Measurements from ENCODE around the gene TRIM14.
"Not testable (repeated sequence)": the region's sequence is repeated elsewhere in the genome, so short reads cannot be mapped to it uniquely, and the experiment has no call there.

Gene TRIM14

GRCh38 chr9:98124637-98125426, 5.8 kb upstream of the TRIM14 start:
- H3K4me3 ChIP-seq (ENCODE audit: low read length) = no peak overlapping the region
- DNase-seq (ENCODE audit: low read depth) = no peak
- TF ChIP-seq CTCF (conservative IDR thresholded peaks at IDR 0.05; ENCODE audit: low read length) = no peak

- DNase-seq (ENCODE audit: low read depth); H3K4me3 ChIP-seq (ENCODE audit: low read length): not testable (repeated sequence)
These were observed 5.1 kb upstream of the TRIM14 start for GRCh38 chr9:98124091-98124490.

- no peak for TF ChIP-seq CTCF (conservative IDR thresholded peaks at IDR 0.05; ENCODE audit: low read length)
- DNase-seq (ENCODE audit: low read depth) = peak; percentile 8
These were observed 2.0 kb upstream of the TRIM14 start for GRCh38 chr9:98121058-98121457.

GRCh38 chr9:98120476-98120875, 1.5 kb upstream of the TRIM14 start:
- no peak for TF ChIP-seq CTCF (conservative IDR thresholded peaks at IDR 0.05; ENCODE audit: low read length)
- DNase-seq (ENCODE audit: low read depth) = no peak
- H3K4me3 ChIP-seq (ENCODE audit: low read length) = no peak overlapping the region

More at GRCh38 chr9:98121058-98121457, 2.0 kb upstream of the TRIM14 start:
- H3K4me3 ChIP-seq (ENCODE audit: low read length) = no peak overlapping the region

GRCh38 chr9:98117984-98118639, 910 bp downstream of the TRIM14 start:
- peak; percentile 21 for DNase-seq (ENCODE audit: low read depth)
- TF ChIP-seq CTCF (conservative IDR thresholded peaks at IDR 0.05; ENCODE audit: low read length) = peak; percentile 29

GRCh38 chr9:98117097-98117496, 1.9 kb downstream of the TRIM14 start:
- not testable (repeated sequence) for H3K4me3 ChIP-seq (ENCODE audit: low read length); DNase-seq (ENCODE audit: low read depth)

More at GRCh38 chr9:98117984-98118639, 910 bp downstream of the TRIM14 start:
- peak overlapping the region; percentile 77 for H3K4me3 ChIP-seq (ENCODE audit: low read length)

- no peak overlapping the region for H3K4me3 ChIP-seq (ENCODE audit: low read length)
- no peak for TF ChIP-seq CTCF (conservative IDR thresholded peaks at IDR 0.05; ENCODE audit: low read length)
- DNase-seq (ENCODE audit: low read depth) = no peak
These were observed 10.0 kb downstream of the TRIM14 start for GRCh38 chr9:98109052-98109451.

- no peak for DNase-seq (ENCODE audit: low read depth)
These were observed 10.4 kb downstream of the TRIM14 start for GRCh38 chr9:98108531-98109031.

More at GRCh38 chr9:98108531-98109031, 10.4 kb downstream of the TRIM14 start:
- H3K4me3 ChIP-seq (ENCODE audit: low read length) = no peak overlapping the region
- TF ChIP-seq CTCF (conservative IDR thresholded peaks at IDR 0.05; ENCODE audit: low read length) = no peak
